GM23338 (cell line): ENCODE results near the gene MYH10. TPM values are rescaled to one million over a fixed set of nuclear protein-coding genes. Genes with fewer than 3 reads are reported as not detected.

Experiments used
- ATAC-seq: fragments of 200-7000 bp; cut with Tn5 transposase; 3 replicates; pipeline ENCODE4 v1.9.1; 2020
- DNase-seq: peaks from one replicate; pipeline ENCODE4 v3.0.0-alpha.2; 2015; ENCODE audit warnings: low spot score
- H2AFZ ChIP-seq: fragments of 200-600 bp; sonication (generic); 2 replicates; pipeline ENCODE4 v1.8.0; 2016; ENCODE audit warnings: antibody characterized with exemption, mild to moderate bottlenecking, moderate library complexity
- H3F3A ChIP-seq: fragments of 200-600 bp; sonication (generic); replicated peaks from 2 replicates; pipeline ENCODE4 v1.8.0; 2017; ENCODE audit warnings: antibody characterized with exemption, mixed run types, low read depth
- H3K27ac ChIP-seq: fragments of 200-600 bp; sonication (generic); 2 replicates; pipeline ENCODE4 v1.6.1; 2016; ENCODE audit warnings: low read depth
- H3K27me3 ChIP-seq: fragments of 200-600 bp; sonication (generic); 2 replicates; pipeline ENCODE4 v1.8.0; 2016; ENCODE audit warnings: mild to moderate bottlenecking, mixed run types, moderate library complexity; ENCODE audit not compliant: insufficient read depth
- H3K36me3 ChIP-seq: fragments of 200-600 bp; sonication (generic); 2 replicates; pipeline ENCODE4 v1.8.0; 2016; ENCODE audit warnings: mild to moderate bottlenecking; ENCODE audit not compliant: insufficient read depth
- H3K4me1 ChIP-seq: fragments of 200-600 bp; sonication (generic); 2 replicates; pipeline ENCODE4 v1.8.0; 2016; ENCODE audit warnings: mild to moderate bottlenecking, moderate library complexity; ENCODE audit not compliant: insufficient read depth
- H3K4me2 ChIP-seq: fragments of 200-600 bp; sonication (generic); 2 replicates; pipeline ENCODE4 v1.7.1; 2017; ENCODE audit warnings: mixed run types
- H3K4me3 ChIP-seq: fragments of 200-600 bp; sonication (generic); 2 replicates; pipeline ENCODE4 v1.6.1; 2016; ENCODE audit warnings: mixed run types
- H3K79me2 ChIP-seq: fragments of 200-600 bp; sonication (generic); replicated peaks from 2 replicates; pipeline ENCODE4 v1.8.0; 2017; ENCODE audit warnings: mild to moderate bottlenecking; ENCODE audit not compliant: insufficient read depth
- H3K9me2 ChIP-seq: fragments of 200-600 bp; sonication (generic); 2 replicates; pipeline ENCODE4 v1.8.0; 2017; ENCODE audit not compliant: insufficient read depth
- H4K20me1 ChIP-seq: fragments of 200-600 bp; sonication (generic); replicated peaks from 2 replicates; pipeline ENCODE4 v1.8.0; 2017; ENCODE audit warnings: mild to moderate bottlenecking; ENCODE audit not compliant: insufficient read depth
- H3K27ac Mint-ChIP-seq: 2 replicates; pipeline ENCODE4 v1.8.0; 2020; ENCODE audit warnings: inconsistent platforms, mild to moderate bottlenecking, moderate library complexity, mixed read lengths
- H3K27me3 Mint-ChIP-seq: 3 replicates; pipeline ENCODE4 v1.8.0; 2022; ENCODE audit warnings: low read depth, mild to moderate bottlenecking, moderate library complexity, mixed read lengths, inconsistent platforms; ENCODE audit not compliant: insufficient read depth, poor library complexity
- H3K36me3 Mint-ChIP-seq: 3 replicates; pipeline ENCODE4 v1.8.0; 2021; ENCODE audit warnings: low read depth, mild to moderate bottlenecking, inconsistent platforms, moderate library complexity, mixed read lengths
- H3K4me1 Mint-ChIP-seq: 3 replicates; pipeline ENCODE4 v1.8.0; 2020; ENCODE audit warnings: mild to moderate bottlenecking, inconsistent platforms, mixed read lengths
- H3K4me3 Mint-ChIP-seq: 3 replicates; pipeline ENCODE4 v1.8.0; 2021; ENCODE audit warnings: moderate library complexity, mild to moderate bottlenecking, inconsistent platforms, mixed read lengths
- H3K9me3 Mint-ChIP-seq: 3 replicates; pipeline ENCODE4 v1.8.0; 2020; ENCODE audit warnings: moderate library complexity, mild to moderate bottlenecking, inconsistent platforms, mixed read lengths
- CREB1 ChIP-seq: fragments of 250-450 bp; sonication (Bioruptor Pico); IDR thresholded peaks from 2 replicates; pipeline ENCODE4 v1.5.0; 2020; ENCODE audit warnings: low read depth, mild to moderate bottlenecking, moderate library complexity
- ETS1 ChIP-seq: IDR thresholded peaks from 2 replicates; pipeline ENCODE4 v1.6.1; 2016; ENCODE audit warnings: antibody characterized with exemption
- EZH2phosphoT487 ChIP-seq: fragments of 200-600 bp; sonication (generic); IDR thresholded peaks from one replicate; pipeline ENCODE4 v1.8.1; 2018; ENCODE audit warnings: antibody characterized with exemption; ENCODE audit not compliant: unreplicated experiment
- JUNB ChIP-seq: IDR thresholded peaks from one replicate; pipeline ENCODE4 v1.6.1; 2016; ENCODE audit warnings: antibody characterized with exemption; ENCODE audit not compliant: unreplicated experiment
- NANOG ChIP-seq: IDR thresholded peaks from 2 replicates; pipeline ENCODE4 v1.6.1; 2016; ENCODE audit warnings: antibody characterized with exemption, borderline replicate concordance
- REST ChIP-seq: IDR thresholded peaks from one replicate; pipeline ENCODE4 v1.6.1; 2018; ENCODE audit warnings: antibody characterized with exemption; ENCODE audit not compliant: unreplicated experiment
- STAT1 ChIP-seq: IDR thresholded peaks from one replicate; pipeline ENCODE4 v1.6.1; 2016; ENCODE audit warnings: antibody characterized with exemption; ENCODE audit not compliant: unreplicated experiment
- ZNF331 ChIP-seq: fragments of 250-450 bp; sonication (Bioruptor Pico); IDR thresholded peaks from 2 replicates; pipeline ENCODE4 v1.5.0; 2020; ENCODE audit warnings: low read depth, mild to moderate bottlenecking, moderate library complexity
- polyA plus RNA-seq: library from polyadenylated mRNA; unstranded; fragments of >200 nt; fragmentation: Nextera tagmentation; extraction: Ambion mirVana; gene quantifications from 2 replicates; pipeline ENCODE4 v1.2.1, GENCODE V29; 2016
- total RNA-seq: library from RNA; depleted of rRNA; stranded (reverse); fragments of >200 nt; shearing (Covaris generic); gene quantifications from 2 replicates; pipeline ENCODE4 v1.2.3, GENCODE V29; 2014
- TF ChIP-seq, protein P1 (sequence below): fragments of 250-450 bp; sonication (Bioruptor Pico); IDR thresholded peaks from 2 replicates; pipeline ENCODE4 v1.5.0; 2020; ENCODE audit warnings: mild to moderate bottlenecking, moderate library complexity

The MYH10 gene
- total and polyA plus RNA-seq, 2 experiments from 2014 or later, result 89.5 to 230 TPM

DNA sequence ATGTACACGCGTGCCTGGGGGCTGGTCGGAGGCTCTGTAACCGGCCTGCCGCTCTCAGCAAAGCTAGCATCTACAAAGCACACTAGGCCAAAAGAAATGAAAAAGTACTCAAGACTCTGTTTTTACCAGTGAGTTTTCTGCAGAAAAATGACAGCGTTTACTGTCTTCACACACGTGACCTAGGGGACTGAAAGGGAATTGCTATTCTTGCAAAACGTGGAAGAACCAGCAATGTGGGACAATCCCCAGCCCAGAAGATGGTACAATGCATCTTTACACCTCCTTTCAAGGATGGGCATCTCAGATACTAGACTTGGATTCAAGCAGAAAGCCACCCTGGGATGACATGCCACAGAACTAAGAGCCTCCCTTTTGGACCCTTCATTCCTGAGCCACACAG lies 153.4 kb downstream of the MYH10 start (continued):
- TF ChIP-seq NANOG (no peak), ZNF331 (no peak), EZH2phosphoT487 (no peak), STAT1 (no peak)
- TF ChIP-seq, protein P1, sequence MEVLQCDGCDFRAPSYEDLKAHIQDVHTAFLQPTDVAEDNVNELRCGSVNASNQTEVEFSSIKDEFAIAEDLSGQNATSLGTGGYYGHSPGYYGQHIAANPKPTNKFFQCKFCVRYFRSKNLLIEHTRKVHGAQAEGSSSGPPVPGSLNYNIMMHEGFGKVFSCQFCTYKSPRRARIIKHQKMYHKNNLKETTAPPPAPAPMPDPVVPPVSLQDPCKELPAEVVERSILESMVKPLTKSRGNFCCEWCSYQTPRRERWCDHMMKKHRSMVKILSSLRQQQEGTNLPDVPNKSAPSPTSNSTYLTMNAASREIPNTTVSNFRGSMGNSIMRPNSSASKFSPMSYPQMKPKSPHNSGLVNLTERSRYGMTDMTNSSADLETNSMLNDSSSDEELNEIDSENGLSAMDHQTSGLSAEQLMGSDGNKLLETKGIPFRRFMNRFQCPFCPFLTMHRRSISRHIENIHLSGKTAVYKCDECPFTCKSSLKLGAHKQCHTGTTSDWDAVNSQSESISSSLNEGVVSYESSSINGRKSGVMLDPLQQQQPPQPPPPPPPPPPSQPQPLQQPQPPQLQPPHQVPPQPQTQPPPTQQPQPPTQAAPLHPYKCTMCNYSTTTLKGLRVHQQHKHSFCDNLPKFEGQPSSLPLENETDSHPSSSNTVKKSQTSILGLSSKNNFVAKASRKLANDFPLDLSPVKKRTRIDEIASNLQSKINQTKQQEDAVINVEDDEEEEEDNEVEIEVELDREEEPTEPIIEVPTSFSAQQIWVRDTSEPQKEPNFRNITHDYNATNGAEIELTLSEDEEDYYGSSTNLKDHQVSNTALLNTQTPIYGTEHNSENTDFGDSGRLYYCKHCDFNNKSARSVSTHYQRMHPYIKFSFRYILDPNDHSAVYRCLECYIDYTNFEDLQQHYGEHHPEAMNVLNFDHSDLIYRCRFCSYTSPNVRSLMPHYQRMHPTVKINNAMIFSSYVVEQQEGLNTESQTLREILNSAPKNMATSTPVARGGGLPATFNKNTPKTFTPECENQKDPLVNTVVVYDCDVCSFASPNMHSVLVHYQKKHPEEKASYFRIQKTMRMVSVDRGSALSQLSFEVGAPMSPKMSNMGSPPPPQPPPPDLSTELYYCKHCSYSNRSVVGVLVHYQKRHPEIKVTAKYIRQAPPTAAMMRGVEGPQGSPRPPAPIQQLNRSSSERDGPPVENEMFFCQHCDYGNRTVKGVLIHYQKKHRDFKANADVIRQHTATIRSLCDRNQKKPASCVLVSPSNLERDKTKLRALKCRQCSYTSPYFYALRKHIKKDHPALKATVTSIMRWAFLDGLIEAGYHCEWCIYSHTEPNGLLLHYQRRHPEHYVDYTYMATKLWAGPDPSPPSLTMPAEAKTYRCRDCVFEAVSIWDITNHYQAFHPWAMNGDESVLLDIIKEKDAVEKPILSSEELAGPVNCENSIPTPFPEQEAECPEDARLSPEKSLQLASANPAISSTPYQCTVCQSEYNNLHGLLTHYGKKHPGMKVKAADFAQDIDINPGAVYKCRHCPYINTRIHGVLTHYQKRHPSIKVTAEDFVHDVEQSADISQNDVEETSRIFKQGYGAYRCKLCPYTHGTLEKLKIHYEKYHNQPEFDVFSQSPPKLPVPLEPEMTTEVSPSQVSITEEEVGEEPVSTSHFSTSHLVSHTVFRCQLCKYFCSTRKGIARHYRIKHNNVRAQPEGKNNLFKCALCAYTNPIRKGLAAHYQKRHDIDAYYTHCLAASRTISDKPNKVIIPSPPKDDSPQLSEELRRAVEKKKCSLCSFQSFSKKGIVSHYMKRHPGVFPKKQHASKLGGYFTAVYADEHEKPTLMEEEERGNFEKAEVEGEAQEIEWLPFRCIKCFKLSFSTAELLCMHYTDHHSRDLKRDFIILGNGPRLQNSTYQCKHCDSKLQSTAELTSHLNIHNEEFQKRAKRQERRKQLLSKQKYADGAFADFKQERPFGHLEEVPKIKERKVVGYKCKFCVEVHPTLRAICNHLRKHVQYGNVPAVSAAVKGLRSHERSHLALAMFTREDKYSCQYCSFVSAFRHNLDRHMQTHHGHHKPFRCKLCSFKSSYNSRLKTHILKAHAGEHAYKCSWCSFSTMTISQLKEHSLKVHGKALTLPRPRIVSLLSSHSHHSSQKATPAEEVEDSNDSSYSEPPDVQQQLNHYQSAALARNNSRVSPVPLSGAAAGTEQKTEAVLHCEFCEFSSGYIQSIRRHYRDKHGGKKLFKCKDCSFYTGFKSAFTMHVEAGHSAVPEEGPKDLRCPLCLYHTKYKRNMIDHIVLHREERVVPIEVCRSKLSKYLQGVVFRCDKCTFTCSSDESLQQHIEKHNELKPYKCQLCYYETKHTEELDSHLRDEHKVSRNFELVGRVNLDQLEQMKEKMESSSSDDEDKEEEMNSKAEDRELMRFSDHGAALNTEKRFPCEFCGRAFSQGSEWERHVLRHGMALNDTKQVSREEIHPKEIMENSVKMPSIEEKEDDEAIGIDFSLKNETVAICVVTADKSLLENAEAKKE, result no peak

DNA sequence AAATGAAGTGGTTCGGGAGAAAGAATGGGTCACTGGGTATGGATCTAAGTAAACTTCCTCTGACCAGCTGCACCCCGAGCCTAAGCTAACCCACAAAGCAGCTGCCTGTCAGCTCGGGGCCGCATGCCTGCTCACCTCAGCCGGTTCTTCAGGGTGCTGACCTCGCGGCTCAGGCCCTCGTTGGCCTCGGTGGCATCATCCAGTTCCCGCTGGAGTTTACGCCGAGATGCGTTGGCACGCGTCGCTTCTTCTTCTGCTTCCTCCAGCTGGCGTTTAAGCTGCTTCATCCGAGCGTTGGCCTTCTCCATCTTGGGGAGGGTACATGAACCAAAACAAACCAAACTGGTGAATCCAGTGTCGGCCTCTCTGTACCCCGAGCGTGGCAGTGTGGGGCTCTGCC lies 153.8 kb downstream of the MYH10 start:
- H3F3A ChIP-seq, result peaks cover 22% of the 10 kb centered on the region; the same call in 1 of the 2 replicates
- peaks cover 13% of the 10 kb centered on the region for H4K20me1 ChIP-seq
- H3K79me2 ChIP-seq, result no peaks in the 10 kb centered on the region
- Mint-ChIP-seq H3K36me3 (peaks cover 90% of the 10 kb centered on the region), H3K4me3 (no peak overlapping the region), H3K27ac (no peak overlapping the region), H3K4me1 (no peaks in the 10 kb centered on the region), H3K27me3 (peaks cover 12% of the 10 kb centered on the region), H3K9me3 (no peaks in the 10 kb centered on the region)
- no peak overlapping the region for H3K27ac ChIP-seq
- ATAC-seq, result no peak
- no peaks in the 10 kb centered on the region for H3K4me1 ChIP-seq
- no peaks in the 10 kb centered on the region for H3K27me3 ChIP-seq
- H3K36me3 ChIP-seq, result peaks cover 54% of the 10 kb centered on the region
- H3K9me2 ChIP-seq, result no peaks in the 10 kb centered on the region
- no peak for DNase-seq
- no peak overlapping the region for H3K4me2 ChIP-seq
- H2AFZ ChIP-seq, result no peak overlapping the region
- no peak overlapping the region for H3K4me3 ChIP-seq
- TF ChIP-seq CREB1 (CRISPR knock-in tag), result no peak
- TF ChIP-seq EZH2phosphoT487, result no peak
- TF ChIP-seq ETS1, result no peak
- TF ChIP-seq ZNF331, result no peak
- no peak for TF ChIP-seq REST
- no peak for TF ChIP-seq JUNB
